HG03108 (cell line): ENCODE measurements around the gene CRYBB1.

ENCODE experiments used
- ATAC-seq: cut with Tn5 transposase; IDR thresholded peaks from one replicate; pipeline ENCODE4 v1.9.1; 2021; ENCODE audit warnings: moderate library complexity; ENCODE audit not compliant: unreplicated experiment

The CRYBB1 gene

DNA sequence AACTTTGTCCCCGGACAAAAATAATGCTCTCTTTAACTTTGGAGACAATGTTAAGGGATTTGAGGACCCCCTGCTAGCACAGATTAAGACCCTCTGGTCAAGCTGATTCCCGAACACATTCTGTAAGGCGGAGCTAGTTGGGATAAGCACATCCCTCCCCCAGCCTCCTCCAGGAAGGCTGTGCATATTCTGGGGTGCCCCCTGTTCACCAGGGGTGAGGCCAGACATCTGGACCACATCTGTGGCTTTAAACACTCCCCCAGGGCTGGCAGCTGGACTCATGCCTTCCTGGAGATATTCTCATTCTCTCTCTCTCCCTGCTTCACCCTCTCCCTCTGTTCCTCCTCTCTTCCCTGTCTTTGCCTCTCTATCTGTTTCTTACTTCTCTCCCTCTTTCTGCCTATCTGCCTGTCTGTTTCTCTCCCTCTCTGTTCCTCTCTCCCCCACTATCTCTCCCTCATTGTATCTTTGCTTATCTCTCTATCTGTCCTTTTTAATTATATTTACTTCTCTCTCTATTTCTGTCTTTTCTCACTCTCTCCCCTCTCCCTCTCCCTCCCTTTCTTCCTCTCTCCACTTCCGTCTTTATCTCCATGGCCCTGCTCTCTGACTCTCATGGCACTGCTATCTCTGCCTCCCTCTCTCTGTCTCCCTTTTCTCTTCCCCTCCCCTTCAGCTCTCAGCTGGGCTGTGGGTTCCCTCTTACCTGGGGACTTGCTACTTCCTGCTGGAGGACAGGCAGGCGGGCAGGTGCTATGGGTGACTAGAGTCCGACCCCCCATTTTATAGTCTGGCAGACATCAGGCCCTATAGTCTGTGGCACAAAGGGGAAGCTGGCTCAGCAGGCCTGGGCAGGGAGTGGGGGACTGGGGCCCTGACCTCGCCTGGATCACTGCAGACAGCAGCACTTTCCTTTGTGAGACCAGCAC, at the start of gene CRYBB1:
TSS of gene CRYBB1 (minus strand) at position 757 of the 929 bp plus-strand sequence. CDS start 1,708 bp downstream, outside the sequence.
- ATAC-seq, result no peak

DNA sequence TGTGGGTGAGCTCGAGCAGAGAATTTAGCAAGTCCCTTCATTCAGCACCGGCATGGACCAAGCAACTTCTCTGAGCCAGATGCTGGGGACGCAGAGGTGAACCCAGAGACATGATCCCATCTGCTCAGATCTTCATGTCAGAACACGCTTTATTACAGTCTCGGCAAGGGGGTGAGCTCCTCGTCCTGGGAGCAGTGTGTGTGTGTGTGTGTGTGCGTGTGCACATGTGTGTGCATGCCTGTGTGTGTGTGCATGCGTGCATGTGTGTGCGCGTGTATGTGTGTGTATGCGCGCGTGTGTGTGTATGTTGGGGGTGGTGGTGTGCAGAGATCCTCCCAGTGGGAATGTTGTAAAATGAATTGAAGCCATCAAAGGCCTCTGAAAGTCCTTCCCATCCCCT, 49.3 kb upstream of the CRYBB1 start:
- ATAC-seq, result no peak

DNA sequence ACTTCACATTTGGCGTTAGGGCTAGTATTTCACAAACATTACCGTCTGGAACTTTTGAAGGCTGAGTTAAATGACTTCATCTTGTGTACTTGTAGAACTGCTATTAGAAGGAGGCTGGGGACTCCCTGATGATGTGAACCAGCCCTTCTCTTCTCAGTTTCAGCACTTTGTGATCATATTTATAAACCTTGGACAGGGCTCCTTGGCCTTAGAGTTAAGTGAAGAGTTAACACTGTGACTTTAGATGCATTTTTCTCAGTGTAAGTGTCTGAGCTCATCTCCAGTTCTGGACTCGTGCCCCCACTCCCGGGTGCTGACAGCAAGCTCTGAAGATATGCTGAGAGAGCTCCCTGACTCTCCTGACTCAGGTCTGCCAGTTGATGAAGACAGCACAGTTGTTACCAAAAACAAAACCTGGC, 48.0 kb upstream of the CRYBB1 start:
- no peak for ATAC-seq

DNA sequence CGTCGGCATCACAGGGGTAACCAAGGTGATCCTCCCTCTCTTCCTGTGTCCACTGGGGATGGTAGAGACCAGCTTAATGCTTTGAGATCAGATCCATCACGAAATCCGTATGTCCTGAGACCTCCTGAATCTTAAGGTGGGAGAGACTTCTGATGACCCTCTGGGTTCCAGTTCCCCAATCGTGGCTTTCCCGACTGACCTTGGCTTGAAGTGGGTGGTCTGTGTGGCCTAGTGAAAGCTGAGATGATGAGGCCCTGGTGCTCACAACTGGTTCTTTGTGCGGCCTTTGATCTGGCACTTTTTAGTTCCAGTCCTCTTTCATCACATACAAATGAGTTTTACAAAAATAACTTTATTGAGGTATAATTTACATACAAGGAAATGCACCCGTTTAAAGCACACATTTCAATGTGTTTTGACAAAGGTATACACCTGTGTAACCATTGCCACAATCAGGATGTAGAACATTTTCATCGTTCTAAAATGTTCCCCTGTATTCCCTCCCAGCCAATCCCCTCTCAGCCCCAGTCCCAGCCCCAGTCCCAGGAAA, 45.6 kb upstream of the CRYBB1 start:
- ATAC-seq, result no peak

DNA sequence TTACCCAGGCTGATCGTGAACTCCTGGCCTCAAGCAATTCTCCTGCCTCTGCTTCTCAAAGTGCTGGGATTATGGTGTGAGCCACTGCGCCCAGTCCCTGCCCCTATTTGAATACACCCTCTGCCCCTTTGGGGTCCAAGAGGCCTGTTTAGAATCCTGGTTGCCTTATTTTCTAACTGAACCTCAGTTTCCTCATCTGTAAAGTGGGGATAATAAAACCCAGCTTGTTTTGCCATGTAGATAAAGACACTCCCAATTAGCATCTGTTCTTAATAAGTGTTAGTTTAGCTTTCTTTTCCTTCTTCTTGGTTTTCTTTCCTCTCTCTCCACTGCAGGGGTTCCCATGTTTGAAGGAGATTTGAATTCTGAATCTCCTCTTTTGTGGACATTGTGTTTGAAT, 44.3 kb upstream of the CRYBB1 start:
- ATAC-seq, result no peak

DNA sequence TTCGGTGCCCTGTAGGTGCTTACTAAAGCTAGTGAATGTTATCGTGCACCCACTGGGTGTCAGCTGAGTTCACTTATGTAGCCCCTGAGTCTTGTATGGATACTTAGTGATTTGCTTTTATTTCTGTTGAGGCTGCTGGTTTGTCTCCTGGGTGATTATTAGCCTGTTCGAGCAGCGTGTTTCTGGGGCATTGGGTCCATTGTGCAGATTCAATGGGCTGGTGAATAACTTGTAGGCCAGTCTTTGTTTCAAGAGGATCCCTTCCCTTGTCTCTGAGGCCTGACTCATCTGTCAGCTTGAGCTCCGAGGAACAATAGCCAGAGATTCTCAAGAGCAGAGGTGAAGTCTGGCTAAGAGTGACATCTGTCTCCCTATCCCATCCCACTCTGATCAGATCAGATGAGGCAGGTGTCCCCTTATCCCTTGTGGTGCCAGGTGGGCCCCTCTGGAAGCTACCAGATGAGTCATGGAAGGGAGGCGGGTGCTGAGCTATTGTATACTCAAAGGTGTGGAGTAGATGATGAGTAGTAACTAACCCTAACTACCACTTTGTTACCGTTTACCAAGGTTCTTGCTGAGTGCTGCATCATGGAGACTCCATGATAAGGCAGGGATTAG, 43.2 kb upstream of the CRYBB1 start:
- ATAC-seq, result no peak

DNA sequence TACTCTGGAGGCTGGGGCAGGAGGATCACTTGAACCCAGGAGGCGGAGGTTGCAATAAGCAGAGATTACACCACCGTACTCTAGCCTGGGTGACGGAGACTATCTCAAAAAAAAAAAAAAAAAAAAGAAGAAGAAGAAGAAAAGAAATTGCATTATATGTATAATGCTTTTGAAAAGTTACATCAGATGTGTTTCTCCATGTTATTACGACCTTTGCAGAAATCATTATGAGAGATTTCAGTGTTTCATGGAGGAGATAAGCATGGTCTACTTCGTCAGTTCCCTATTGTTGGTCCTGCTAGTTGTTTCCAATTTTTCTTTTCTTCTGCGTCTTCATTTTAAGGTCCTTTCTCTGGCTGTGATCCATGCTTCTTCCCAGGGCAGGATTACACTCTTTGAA, 42.5 kb upstream of the CRYBB1 start:
- no peak for ATAC-seq

DNA sequence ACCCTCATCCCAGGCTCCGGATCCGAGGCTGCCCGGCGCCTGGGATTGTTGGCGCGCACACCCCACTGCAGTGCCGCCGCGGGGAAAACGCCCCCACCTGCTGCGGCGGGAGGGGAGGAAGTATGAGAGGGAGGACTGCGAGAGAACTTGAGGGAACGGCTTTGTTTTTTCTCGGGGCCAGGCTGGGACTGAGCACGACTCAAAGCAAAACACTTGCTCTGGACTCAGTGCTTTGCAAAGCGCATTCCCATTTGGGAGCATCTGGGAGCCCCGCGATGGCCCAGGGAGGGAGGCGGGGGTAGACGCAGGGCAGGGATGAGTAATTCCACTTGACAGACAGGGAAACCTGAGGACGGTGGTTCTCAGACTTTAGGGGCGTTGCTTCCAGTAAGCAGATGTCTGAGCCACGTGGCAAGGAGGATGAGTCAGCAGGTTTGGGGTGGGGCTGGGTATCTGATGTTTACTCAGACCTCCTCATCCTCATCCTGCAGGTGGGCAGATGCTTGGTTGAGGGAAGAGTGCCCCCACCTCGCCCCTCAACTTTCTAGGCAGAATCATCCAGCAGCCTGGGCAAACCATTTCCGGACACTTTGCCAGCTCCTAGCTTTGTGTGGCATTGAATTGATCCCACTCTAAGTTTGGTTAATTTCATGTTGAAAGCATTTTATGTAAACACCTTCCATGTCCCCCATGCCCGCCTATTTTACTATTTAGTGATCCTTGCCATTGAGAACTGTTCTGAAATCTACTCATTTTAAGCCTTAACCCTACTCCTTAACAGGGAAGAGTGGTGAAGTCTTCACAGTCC, 41.0 kb upstream of the CRYBB1 start:
- peak; percentile 58 for ATAC-seq

DNA sequence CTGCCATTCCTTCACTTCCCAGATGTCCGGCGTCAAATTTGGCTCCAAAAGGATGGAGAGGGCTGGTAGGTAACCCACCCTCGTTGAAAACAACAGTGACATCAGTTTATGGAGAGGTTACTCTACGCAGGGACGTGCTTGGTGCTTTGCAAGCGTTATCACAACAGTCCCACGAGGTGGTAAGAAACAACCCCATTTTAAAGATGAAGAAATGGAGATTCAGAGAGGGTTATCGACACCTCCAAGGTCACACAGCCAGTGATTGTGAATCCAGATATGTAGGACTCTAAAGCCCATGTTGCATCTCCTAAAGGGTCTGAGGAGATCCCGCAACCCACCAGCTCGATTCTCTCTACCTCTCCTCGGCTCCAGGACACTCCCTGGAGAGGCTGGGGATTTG, 40.3 kb upstream of the CRYBB1 start:
- no peak for ATAC-seq

DNA sequence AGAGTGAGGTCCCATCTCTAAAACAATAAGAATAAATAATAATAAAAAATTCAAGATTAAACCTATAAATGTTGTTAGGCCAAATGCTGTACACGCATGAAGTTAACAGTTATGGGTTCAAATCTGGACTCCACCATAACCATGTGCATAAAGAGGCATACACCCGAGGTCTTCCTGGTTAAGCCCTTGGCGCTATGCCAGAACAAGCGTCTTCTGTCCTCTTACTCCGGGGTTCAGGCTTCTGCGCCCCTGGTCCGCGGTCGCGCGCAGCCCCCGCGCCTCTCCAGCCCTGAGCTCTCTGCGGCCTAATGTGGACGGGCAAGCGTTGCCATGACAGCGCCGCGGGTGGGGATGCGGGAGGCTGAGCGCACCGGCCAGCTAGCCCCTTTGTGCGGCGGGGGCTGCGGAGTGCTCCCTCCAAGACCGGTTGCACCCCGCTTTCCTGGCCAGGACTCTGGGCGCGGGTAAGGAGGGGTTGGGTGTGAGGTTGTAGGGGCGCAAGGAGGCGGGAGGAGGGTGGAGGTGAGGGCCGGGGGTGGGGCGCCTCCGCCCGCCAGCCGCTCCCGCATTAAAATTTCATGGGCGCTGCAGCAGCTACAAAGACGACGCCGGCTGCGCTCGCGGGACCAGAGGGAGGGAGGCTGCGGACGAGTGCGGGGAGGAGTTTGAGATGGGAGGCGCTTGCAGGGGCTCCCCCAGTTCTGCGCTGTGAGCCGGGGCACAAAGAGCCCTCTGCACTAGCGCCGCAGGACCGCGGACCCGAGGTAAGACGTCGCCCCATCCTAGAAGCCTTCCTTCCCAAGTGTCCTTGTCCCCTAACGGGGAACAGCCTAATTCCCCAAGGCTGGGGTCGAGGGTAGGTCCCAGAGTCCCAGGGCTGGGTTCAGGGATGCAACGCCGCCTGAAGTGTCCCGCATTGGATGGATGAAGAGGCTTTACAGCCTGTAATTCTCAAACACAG, 39.3 kb upstream of the CRYBB1 start, which contains the start of gene MIAT:
TSS of gene MIAT (plus strand) at position 698 of the 961 bp plus-strand sequence.
- ATAC-seq, result peak; percentile 44

DNA sequence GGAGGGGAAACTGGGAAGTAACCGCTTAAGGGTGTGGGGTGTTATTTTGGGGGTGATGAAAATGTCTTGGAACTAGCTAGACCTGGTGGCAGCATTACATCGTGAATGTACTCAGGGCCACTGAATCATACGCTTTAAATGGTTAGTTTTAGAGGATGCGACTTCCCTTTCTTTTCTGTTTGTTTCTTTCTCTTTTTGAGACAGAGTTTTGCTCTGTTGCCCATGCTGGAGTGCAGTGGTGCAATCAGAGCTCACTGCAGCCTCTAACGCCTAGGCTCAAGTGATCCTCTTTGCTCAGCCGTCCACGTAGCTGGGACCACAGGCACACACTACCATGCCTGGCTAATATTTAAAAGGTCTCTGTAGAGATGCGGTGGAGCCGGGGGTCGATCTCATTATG, 34.0 kb upstream of the CRYBB1 start:
- ATAC-seq, result no peak

DNA sequence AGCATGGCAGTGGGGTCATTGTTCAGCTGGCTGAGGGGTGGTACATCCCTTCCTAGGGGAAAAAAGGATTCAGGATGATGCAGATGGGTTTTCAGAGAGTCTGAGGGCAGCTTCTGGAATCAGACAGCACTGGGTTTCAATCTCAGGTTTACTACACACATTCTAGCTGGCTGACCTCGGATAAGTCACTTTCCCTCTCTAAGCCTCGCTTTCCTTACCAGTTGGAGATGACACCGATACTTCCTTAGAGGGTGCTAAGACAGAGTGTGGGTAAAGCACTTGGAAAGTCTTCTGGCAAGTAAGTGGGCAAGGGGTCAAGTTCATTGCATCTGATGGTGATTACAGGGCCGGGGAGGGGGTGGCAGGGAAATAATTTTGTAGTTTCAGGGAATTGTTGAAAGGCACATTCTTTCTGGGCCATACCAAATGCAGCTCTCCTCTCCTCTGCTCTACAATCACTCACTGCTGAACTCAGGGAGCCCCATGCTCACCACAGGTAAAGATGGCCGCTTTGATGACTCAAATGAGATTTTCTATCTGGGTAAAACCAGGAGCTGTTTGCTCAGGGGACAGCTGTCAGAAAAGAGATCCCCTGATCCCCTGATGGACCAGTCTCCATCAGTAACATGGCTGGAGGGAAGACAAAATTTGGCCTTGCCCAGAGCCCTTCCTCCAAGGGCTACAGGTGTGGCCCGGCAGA, 33.0 kb upstream of the CRYBB1 start:
- ATAC-seq, result no peak

DNA sequence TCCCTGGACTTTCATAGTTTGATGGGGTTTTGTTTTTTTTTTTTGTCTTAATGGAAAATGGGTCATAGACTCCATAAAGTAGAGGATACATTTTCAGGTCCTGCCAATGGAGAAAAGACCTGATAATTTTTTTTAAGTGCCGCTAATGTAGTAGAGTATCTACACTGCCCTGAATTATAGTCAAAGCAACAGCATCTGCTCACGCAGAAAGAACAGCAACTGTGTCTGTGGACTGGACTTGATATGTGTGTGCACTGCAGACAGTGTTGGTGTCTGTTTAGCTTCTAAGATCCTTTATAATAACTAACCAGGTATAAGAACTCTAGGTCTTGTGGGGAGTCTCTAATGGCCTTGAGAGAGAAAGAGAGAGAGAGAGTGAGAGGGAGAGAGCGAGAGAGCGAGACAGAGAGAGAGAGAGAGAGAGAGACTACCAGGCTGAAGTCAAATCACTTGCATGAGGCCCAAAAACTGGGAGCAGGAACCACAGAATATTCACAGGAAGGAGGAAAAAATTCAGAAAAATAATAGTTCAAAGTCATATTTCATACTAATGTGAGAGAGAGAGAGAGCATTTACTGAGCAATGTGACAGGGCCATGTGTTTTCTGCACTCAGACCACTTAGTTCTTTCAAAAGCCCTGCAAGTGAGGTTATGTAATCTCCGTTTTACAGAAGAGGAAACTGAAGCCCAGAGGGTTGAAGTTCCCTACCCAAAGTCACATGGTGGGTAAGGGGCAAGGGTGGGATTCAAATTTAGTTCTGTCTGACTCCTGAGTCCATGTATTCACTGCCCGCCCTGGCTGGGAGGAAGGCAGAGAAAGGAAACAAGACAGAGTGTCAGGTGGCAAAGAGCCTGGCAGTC, 30.9 kb upstream of the CRYBB1 start:
- no peak for ATAC-seq

DNA sequence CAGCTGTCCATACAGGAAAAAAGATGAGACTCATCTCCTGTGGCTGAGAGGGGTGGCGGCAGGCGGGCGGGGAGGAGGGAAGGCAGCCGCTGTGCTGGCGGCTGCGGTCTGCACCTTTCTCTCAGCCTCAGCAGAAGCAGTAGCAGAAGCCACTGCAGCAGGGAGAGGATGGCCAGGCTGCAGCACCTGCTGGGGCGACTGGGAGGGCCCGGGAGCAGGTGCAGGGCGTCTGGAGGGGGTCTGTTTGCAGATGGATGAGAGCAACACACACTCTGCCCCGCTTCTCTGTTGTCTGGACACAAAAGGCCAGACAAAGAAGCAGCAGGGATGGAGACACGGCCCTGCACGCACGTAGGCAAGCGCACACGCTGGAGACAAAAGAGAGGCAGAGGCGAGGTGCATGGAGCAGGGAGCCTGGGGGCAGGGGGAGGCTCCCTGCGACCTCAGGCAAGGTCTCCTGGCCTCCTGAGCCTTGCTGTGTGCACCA, 30.2 kb upstream of the CRYBB1 start:
- no peak for ATAC-seq

DNA sequence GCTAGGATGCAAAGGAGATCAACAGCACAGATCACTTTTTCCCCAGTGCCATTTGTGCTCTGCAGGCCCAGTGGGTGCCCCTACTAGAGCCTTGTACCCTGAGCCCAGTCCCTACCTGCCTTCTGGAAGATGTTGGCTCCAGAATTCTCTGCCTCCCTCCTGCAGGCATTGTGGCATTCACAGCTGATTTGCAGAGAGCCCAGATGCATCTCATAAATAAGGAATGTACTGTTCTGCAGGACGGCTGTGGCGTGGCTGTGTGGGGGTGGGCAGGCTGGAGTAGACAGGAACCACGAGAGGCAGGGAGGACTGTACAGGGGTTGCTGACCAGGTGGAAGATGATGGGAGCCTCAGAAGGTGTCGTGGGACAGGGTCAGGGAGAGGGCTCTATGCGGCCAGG, 28.3 kb upstream of the CRYBB1 start:
- ATAC-seq, result no peak

DNA sequence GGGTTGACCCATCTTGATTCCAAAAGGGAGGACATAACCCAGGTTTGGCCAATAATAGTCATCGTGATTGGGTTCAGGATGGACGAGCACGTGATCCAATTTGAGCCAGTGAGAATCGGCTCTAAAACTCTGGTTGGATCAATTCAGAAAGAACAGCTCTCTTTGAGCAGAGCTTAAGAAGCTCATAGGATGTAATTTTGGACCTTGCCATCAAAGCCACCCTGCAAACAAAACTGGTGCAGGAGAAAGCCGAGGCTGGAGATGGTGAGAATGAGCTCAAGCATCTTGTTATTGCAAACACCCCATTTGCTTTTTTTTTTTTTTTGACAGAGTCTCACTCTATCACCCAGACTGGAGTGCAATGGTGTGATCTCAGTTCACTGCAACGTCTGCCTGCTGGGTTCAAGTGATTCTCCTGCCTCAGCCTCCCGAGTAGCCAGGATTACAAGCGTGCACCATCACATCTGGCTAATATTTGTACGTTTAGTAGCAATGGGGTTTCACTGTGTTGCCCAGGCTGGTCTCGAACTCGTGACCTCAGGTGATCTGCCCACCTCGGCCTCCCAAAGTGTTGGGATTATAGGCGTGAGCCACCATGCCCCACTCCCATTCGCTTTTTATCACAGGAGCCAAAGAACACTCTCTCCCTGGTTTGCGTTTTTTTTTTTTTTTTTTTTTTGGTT, 25.7 kb upstream of the CRYBB1 start:
- ATAC-seq, result no peak
